Naive thymus-derived CD8-positive, alpha-beta T cell (primary cell): ENCODE data around the gene LILRB3. TPM values are rescaled to one million over a fixed set of nuclear protein-coding genes. Genes with fewer than 3 reads are reported as not detected.

ENCODE experiments used
- polyA plus RNA-seq, 3 donors: library from polyadenylated mRNA; unstranded; fragments of 300-500 nt; fragmentation: Illumina TruSeq; gene quantifications; one replicate each; pipeline ENCODE4 v1.2.3, GENCODE V29; 2021
- total RNA-seq, 8 experiments: library from RNA in 2 of 8; stranded (reverse) in 2 of 8; gene quantifications; one replicate each; pipeline ENCODE4 v1.2.3 and lab custom pipeline; 2021 to 2026

LILRB3 gene
- total and polyA plus RNA-seq, 5 experiments from 2014 or later, result 0.62 TPM; not detected in 4

Other genes starting within 250 kb of the LILRB3 start
- gene CACNG6, start 231.4 kb downstream of the LILRB3 start, total RNA-seq, result not detected
- gene CACNG6, start 231.4 kb downstream of the LILRB3 start, polyA plus RNA-seq, result not detected
- not detected for gene VSTM1, start 159.1 kb downstream of the LILRB3 start, total RNA-seq
- gene VSTM1, start 159.1 kb downstream of the LILRB3 start, polyA plus RNA-seq, result not detected
- not detected for gene TARM1, start 141.6 kb downstream of the LILRB3 start, total RNA-seq
- gene TARM1, start 141.6 kb downstream of the LILRB3 start, polyA plus RNA-seq, result not detected
- under 1 TPM in 1 of 2 experiments, not detected in 1; 0.33 TPM for gene OSCAR, start 122.2 kb downstream of the LILRB3 start, total RNA-seq
- gene OSCAR, start 122.2 kb downstream of the LILRB3 start, polyA plus RNA-seq, result under 1 TPM in 1 of 3 donors, not detected in 2; 0.16 TPM
- 100 to 1,000 TPM; 103 to 112 TPM for gene NDUFA3, start 120.2 kb downstream of the LILRB3 start, total RNA-seq
- 100 to 1,000 TPM; 489 to 564 (median 529) TPM for gene NDUFA3, start 120.2 kb downstream of the LILRB3 start, polyA plus RNA-seq
- 10 to 100 TPM; 14.2 to 16.8 TPM for gene TFPT, start 107.3 kb downstream of the LILRB3 start, total RNA-seq
- gene TFPT, start 107.3 kb downstream of the LILRB3 start, polyA plus RNA-seq, result 10 to 100 TPM; 17.4 to 24.4 (median 23.0) TPM
- 10 to 100 TPM; 76.4 to 86.8 TPM for gene PRPF31, start 107.3 kb downstream of the LILRB3 start, total RNA-seq
- 10 to 100 TPM; 64.0 to 82.4 (median 80.8) TPM for gene PRPF31, start 107.3 kb downstream of the LILRB3 start, polyA plus RNA-seq
- 10 to 100 TPM; 65.0 to 71.4 TPM for gene CNOT3, start 85.2 kb downstream of the LILRB3 start, total RNA-seq
- gene CNOT3, start 85.2 kb downstream of the LILRB3 start, polyA plus RNA-seq, result 10 to 100 TPM in 1 of 3 donors, 1 to 10 TPM in 2; 6.6 to 14.5 (median 7.9) TPM
- 10 to 100 TPM; 18.5 to 20.5 TPM for gene LENG1, start 63.3 kb downstream of the LILRB3 start, total RNA-seq
- gene LENG1, start 63.3 kb downstream of the LILRB3 start, polyA plus RNA-seq, result 10 to 100 TPM in 1 of 3 donors, 1 to 10 TPM in 2; 7.7 to 13.9 (median 9.3) TPM
- gene TMC4, start 49.8 kb downstream of the LILRB3 start, total RNA-seq, result not detected
- gene TMC4, start 49.8 kb downstream of the LILRB3 start, polyA plus RNA-seq, result under 1 TPM in 1 of 3 donors, not detected in 2; 0.13 TPM
- gene MBOAT7, start 33.4 kb downstream of the LILRB3 start, total RNA-seq, result 10 to 100 TPM; 35.9 to 36.1 TPM
- 10 to 100 TPM; 11.9 to 17.9 (median 14.8) TPM for gene MBOAT7, start 33.4 kb downstream of the LILRB3 start, polyA plus RNA-seq
- 10 to 100 TPM; 25.2 to 25.6 TPM for gene TSEN34, start 31.7 kb downstream of the LILRB3 start, total RNA-seq
- 10 to 100 TPM; 23.4 to 38.7 (median 33.3) TPM for gene TSEN34, start 31.7 kb downstream of the LILRB3 start, polyA plus RNA-seq
- 1,000 to 10,000 TPM; 1,288 to 1,335 TPM for gene RPS9, start 22.1 kb downstream of the LILRB3 start, total RNA-seq
- 1,000 to 10,000 TPM; 1,265 to 1,506 (median 1,311) TPM for gene RPS9, start 22.1 kb downstream of the LILRB3 start, polyA plus RNA-seq
- gene LILRA6, start 19.8 kb upstream of the LILRB3 start, total RNA-seq, result under 1 TPM; 0.25 to 0.39 TPM
- gene LILRA6, start 19.8 kb upstream of the LILRB3 start, polyA plus RNA-seq, result not detected
- under 1 TPM; 0.22 to 0.52 TPM for gene LILRB5, start 34.3 kb upstream of the LILRB3 start, total RNA-seq
- gene LILRB5, start 34.3 kb upstream of the LILRB3 start, polyA plus RNA-seq, result not detected
- under 1 TPM; 0.47 TPM for gene LILRB2, start 58.1 kb upstream of the LILRB3 start, total RNA-seq
- not detected for gene LILRB2, start 58.1 kb upstream of the LILRB3 start, polyA plus RNA-seq
- gene LILRA5, start 90.2 kb upstream of the LILRB3 start, total RNA-seq, result not detected
- under 1 TPM in 1 of 3 donors, not detected in 2; 0.32 TPM for gene LILRA5, start 90.2 kb upstream of the LILRB3 start, polyA plus RNA-seq
- gene LILRA4, start 116.2 kb upstream of the LILRB3 start, total RNA-seq, result under 1 TPM in 1 of 2 experiments, not detected in 1; 0.44 TPM
- not detected for gene LILRA4, start 116.2 kb upstream of the LILRB3 start, polyA plus RNA-seq
- gene LAIR1, start 141.9 kb upstream of the LILRB3 start, total RNA-seq, result 10 to 100 TPM; 67.4 to 71.1 TPM
- 100 to 1,000 TPM in 1 of 3 donors, 10 to 100 TPM in 2; 58.3 to 104 (median 59.9) TPM for gene LAIR1, start 141.9 kb upstream of the LILRB3 start, polyA plus RNA-seq
- not detected for gene TTYH1, start 192.5 kb upstream of the LILRB3 start, total RNA-seq
- under 1 TPM in 2 of 3 donors, not detected in 1; 0.04 to 0.65 TPM for gene TTYH1, start 192.5 kb upstream of the LILRB3 start, polyA plus RNA-seq
- 100 to 1,000 TPM; 610 to 639 TPM for gene LENG8, start 226.2 kb upstream of the LILRB3 start, total RNA-seq
- gene LENG8, start 226.2 kb upstream of the LILRB3 start, polyA plus RNA-seq, result 1 to 10 TPM; 4.5 to 8.6 (median 6.5) TPM
- 1 to 10 TPM; 5.2 to 5.8 TPM for gene LENG9, start 240.8 kb upstream of the LILRB3 start, total RNA-seq
- gene LENG9, start 240.8 kb upstream of the LILRB3 start, polyA plus RNA-seq, result under 1 TPM in 2 of 3 donors, not detected in 1; 0.22 to 0.36 TPM